ENCODE measurements around the gene MAPT. TPM values are rescaled to one million over a fixed set of nuclear protein-coding genes. Genes with fewer than 3 reads are reported as not detected.

Gene MAPT
- total RNA-seq, 1 donor from 2014 or later: 0.18 TPM

GRCh38 chr17:45906927-45907622 is 12.7 kb downstream of the MAPT start:
- Mint-ChIP-seq H3K4me3 (no peak overlapping the region), H3K27ac (no peak overlapping the region), H3K36me3 (ENCODE audit: low read depth) (no peaks in the 10 kb centered on the region), H3K9me3 (no peaks in the 10 kb centered on the region), H3K27me3 (peaks cover 35% of the 10 kb centered on the region), H3K4me1 (no peaks in the 10 kb centered on the region)
- no peak for TF ChIP-seq CTCF (IDR thresholded peaks at IDR 0.05)
- ATAC-seq (ENCODE audit: low read depth) (no peak), DNase-seq (no peak)
- intact Hi-C loops (cut with micrococcal nuclease): no loop called here
- POLR2A ChIA-PET: no interaction called here
- CTCF ChIA-PET: no interaction called here

GRCh38 chr17:45907750-45908395 is 13.5 kb downstream of the MAPT start:
- no peak for DNase-seq
- Mint-ChIP-seq H3K27me3 (peaks cover 29% of the 10 kb centered on the region), H3K27ac (no peak overlapping the region), H3K4me1 (no peaks in the 10 kb centered on the region), H3K9me3 (peaks cover 3% of the 10 kb centered on the region), H3K36me3 (ENCODE audit: low read depth) (no peaks in the 10 kb centered on the region), H3K4me3 (no peak overlapping the region)
- ChIA-PET CTCF (no interaction called here), POLR2A (no interaction called here)
- no peak for TF ChIP-seq CTCF (IDR thresholded peaks at IDR 0.05)
- intact Hi-C loops (cut with micrococcal nuclease): no loop called here
- no peak for ATAC-seq (ENCODE audit: low read depth)

- Mint-ChIP-seq H3K9me3 (peaks cover 8% of the 10 kb centered on the region), H3K4me1 (no peaks in the 10 kb centered on the region), H3K27ac (no peak overlapping the region), H3K36me3 (ENCODE audit: low read depth) (no peaks in the 10 kb centered on the region), H3K27me3 (peaks cover 28% of the 10 kb centered on the region), H3K4me3 (no peak overlapping the region)
- intact Hi-C loops (cut with micrococcal nuclease): no loop called here
- TF ChIP-seq CTCF (IDR thresholded peaks at IDR 0.05): no peak
- CTCF ChIA-PET: no interaction called here
- no peak for DNase-seq
- POLR2A ChIA-PET: no interaction called here
- ATAC-seq (ENCODE audit: low read depth): no peak
Observed at GRCh38 chr17:45908460-45908859, 14.1 kb downstream of the MAPT start.

GRCh38 chr17:45908935-45909334 is 14.6 kb downstream of the MAPT start:
- Mint-ChIP-seq H3K36me3 (ENCODE audit: low read depth) (no peaks in the 10 kb centered on the region), H3K27ac (no peak overlapping the region), H3K27me3 (peaks cover 28% of the 10 kb centered on the region), H3K4me1 (no peaks in the 10 kb centered on the region), H3K9me3 (peaks cover 8% of the 10 kb centered on the region), H3K4me3 (no peak overlapping the region)
- no peak for TF ChIP-seq CTCF (IDR thresholded peaks at IDR 0.05)
- no peak for ATAC-seq (ENCODE audit: low read depth)
- POLR2A ChIA-PET: no interaction called here
- intact Hi-C loops (cut with micrococcal nuclease): no loop called here
- CTCF ChIA-PET: no interaction called here
- DNase-seq: no peak

GRCh38 chr17:45910667-45911066 is 16.3 kb downstream of the MAPT start:
- DNase-seq (no peak), ATAC-seq (ENCODE audit: low read depth) (no peak)
- CTCF ChIA-PET: no interaction called here
- POLR2A ChIA-PET: interaction anchor here (0.7 kb wide), 1 partner anchor 74 kb away, joined by 3 read pairs; no protein-coding TSS in a partner anchor
- Mint-ChIP-seq H3K27me3 (peaks cover 28% of the 10 kb centered on the region), H3K36me3 (ENCODE audit: low read depth) (no peaks in the 10 kb centered on the region), H3K4me3 (no peak overlapping the region), H3K4me1 (no peaks in the 10 kb centered on the region), H3K9me3 (peaks cover 8% of the 10 kb centered on the region), H3K27ac (no peak overlapping the region)
- TF ChIP-seq CTCF (IDR thresholded peaks at IDR 0.05): no peak
- intact Hi-C loops (cut with micrococcal nuclease): no loop called here

Data from activated B cell treated with CpG ODN at 0.5 μM for 24 hours (primary cell).